HepG2 (cell line): Measurements from ENCODE around the gene VPS52.

Experiments
- CCAR2 ChIP-seq: fragments of 200-400 bp; formaldehyde crosslinking; optimal IDR thresholded peaks from 2 replicates; pipeline ENCODE3; 2018; ENCODE audit warnings: low read depth, mild to moderate bottlenecking, low read length, moderate library complexity
- TBP ChIP-seq: sonication (generic); formaldehyde crosslinking; IDR thresholded peaks from 2 replicates; pipeline ENCODE4 v1.5.0; 2020; ENCODE audit warnings: missing genetic modification reagents
- YY1 ChIP-seq: IDR thresholded peaks from 2 replicates; pipeline ENCODE4 v1.6.1; 2011; ENCODE audit warnings: low read length, low read depth, moderate library complexity, mild to moderate bottlenecking; ENCODE audit not compliant: insufficient read depth, insufficient replicate concordance
- TF ChIP-seq, protein P1 (sequence below): sonication (generic); IDR thresholded peaks from 2 replicates; pipeline ENCODE4 v1.6.1; 2016; ENCODE audit warnings: low read depth, borderline replicate concordance
- TF ChIP-seq, protein P2 (sequence below): sonication (generic); formaldehyde crosslinking; IDR thresholded peaks from 2 replicates; pipeline ENCODE4 v1.5.0; 2020; ENCODE audit warnings: missing genetic modification reagents

DNA sequence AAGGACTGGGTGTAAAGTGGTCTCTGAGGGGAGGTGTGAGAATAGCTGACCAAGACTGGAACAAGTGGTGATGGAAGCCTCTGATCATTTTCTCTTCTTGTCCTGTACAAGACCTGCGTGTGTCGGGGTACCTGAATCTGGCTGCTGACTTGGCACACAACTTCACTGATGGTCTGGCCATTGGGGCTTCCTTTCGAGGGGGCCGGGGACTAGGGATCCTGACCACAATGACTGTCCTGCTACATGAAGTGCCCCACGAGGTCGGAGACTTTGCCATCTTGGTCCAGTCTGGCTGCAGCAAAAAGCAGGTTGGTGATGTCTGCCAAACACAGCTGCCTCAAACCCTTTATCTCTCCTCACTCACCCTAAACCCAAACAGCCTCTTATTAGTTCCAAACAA lies 68.9 kb downstream of the VPS52 start:
- TF ChIP-seq TBP (CRISPR knock-in tag) (no peak), CCAR2 (no peak), YY1 (no peak)
- TF ChIP-seq, protein P1, sequence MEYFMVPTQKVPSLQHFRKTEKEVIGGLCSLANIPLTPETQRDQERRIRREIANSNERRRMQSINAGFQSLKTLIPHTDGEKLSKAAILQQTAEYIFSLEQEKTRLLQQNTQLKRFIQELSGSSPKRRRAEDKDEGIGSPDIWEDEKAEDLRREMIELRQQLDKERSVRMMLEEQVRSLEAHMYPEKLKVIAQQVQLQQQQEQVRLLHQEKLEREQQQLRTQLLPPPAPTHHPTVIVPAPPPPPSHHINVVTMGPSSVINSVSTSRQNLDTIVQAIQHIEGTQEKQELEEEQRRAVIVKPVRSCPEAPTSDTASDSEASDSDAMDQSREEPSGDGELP: no peak
- TF ChIP-seq, protein P2, sequence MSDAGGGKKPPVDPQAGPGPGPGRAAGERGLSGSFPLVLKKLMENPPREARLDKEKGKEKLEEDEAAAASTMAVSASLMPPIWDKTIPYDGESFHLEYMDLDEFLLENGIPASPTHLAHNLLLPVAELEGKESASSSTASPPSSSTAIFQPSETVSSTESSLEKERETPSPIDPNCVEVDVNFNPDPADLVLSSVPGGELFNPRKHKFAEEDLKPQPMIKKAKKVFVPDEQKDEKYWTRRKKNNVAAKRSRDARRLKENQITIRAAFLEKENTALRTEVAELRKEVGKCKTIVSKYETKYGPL (CRISPR knock-in tag): no peak
